H1 (cell line): ENCODE measurements around the gene ASPA.

ENCODE experiments used
- CBX8 ChIP-seq: fragments of 300-800, 300-1000 bp; sonication (generic); IDR thresholded peaks from 2 replicates; pipeline ENCODE4 v1.7.1; 2016; ENCODE audit warnings: low read depth, low read length, borderline replicate concordance
- CHD2 ChIP-seq: IDR thresholded peaks from 2 replicates; pipeline ENCODE4 v1.6.1; 2012; ENCODE audit warnings: low read length, improper control_type of control experiment
- TF ChIP-seq, protein P1 (sequence below), 3 experiments: IDR thresholded peaks; 1 replicate in 2 of 3; 2 replicates in 1 of 3; pipeline versions ENCODE4 v1.5.1 to v1.6.1; 2011; ENCODE audit warnings: low read length in 3 of 3, mild to moderate bottlenecking in 3 of 3, inconsistent platforms in 2 of 3, low read depth in 1 of 3, moderate library complexity in 1 of 3; ENCODE audit not compliant: insufficient read depth in 1 of 3; ENCODE audit errors: control extremely low read depth in 1 of 3

DNA sequence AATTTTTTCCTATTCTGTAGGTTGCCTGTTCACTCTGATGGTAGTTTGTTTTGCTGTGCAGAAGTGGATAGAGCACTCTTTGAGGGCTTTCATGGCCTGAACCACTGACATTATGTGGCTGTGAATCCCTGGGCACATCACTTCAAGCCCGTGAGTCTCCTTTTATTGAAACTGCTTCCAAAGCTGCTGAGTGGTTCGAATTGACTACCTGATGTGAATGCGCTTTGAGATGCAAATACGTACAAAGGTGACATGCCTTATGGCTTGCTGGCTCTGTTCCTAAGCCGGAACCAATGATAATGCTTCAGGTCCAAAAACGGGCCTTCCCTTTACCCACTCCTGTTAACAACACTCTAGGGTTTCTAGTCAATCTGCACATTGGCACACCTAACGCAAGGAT is 34.3 kb downstream of the ASPA start:
- TF ChIP-seq CHD2 (no peak), CBX8 (no peak)
- TF ChIP-seq, protein P1, sequence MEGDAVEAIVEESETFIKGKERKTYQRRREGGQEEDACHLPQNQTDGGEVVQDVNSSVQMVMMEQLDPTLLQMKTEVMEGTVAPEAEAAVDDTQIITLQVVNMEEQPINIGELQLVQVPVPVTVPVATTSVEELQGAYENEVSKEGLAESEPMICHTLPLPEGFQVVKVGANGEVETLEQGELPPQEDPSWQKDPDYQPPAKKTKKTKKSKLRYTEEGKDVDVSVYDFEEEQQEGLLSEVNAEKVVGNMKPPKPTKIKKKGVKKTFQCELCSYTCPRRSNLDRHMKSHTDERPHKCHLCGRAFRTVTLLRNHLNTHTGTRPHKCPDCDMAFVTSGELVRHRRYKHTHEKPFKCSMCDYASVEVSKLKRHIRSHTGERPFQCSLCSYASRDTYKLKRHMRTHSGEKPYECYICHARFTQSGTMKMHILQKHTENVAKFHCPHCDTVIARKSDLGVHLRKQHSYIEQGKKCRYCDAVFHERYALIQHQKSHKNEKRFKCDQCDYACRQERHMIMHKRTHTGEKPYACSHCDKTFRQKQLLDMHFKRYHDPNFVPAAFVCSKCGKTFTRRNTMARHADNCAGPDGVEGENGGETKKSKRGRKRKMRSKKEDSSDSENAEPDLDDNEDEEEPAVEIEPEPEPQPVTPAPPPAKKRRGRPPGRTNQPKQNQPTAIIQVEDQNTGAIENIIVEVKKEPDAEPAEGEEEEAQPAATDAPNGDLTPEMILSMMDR (IDR thresholded peaks at IDR 0.05; ENCODE audit: control extremely low read depth in 1 of 3, insufficient read depth in 1 of 3, low read depth in 1 of 3, low read length in 3 of 3), result no peak
